ENCODE measurements around the gene FNIP1. TPM values are rescaled to one million over a fixed set of nuclear protein-coding genes. Genes with fewer than 3 reads are reported as not detected.

The FNIP1 gene
- polyA plus RNA-seq, 1 donor (not counting 4 experiments of a cell fraction or from before 2014, with no cell fraction given): 14.6 TPM

GRCh38 chr5:131769336-131769735 is 27.5 kb downstream of the FNIP1 start:
- DNase-seq (ENCODE audit: low read depth, low spot score) (no peak), FAIRE-seq (no peak)
- Histone ChIP-seq H3K9ac (ENCODE audit: control insufficient read depth, extremely low read depth, insufficient read depth, low read length) (no peak overlapping the region), H3K9me1 (ENCODE audit: control insufficient read depth, extremely low read depth, insufficient read depth, low read length) (no peaks in the 10 kb centered on the region), H3K4me1 (ENCODE audit: control insufficient read depth, extremely low read depth, insufficient read depth, low read length) (peaks cover 12% of the 10 kb centered on the region), H3K79me2 (ENCODE audit: control insufficient read depth, insufficient read depth, low read length) (peaks cover 80% of the 10 kb centered on the region), H3K9me3 (ENCODE audit: control insufficient read depth, low read depth, low read length) (no peaks in the 10 kb centered on the region), H3K27ac (ENCODE audit: control insufficient read depth, insufficient read depth, low read length) (no peak overlapping the region), H2AFZ (ENCODE audit: control insufficient read depth, low read length) (no peak overlapping the region), H3K4me3 (ENCODE audit: control insufficient read depth in 2 of 3, extremely low read depth in 1 of 3, insufficient read depth in 2 of 3, low read depth in 1 of 3, low read length in 3 of 3) (no peak overlapping the region), H3K4me2 (ENCODE audit: control insufficient read depth, extremely low read depth, insufficient read depth, low read depth, low read length) (no peak overlapping the region), H3K27me3 (ENCODE audit: control insufficient read depth, extremely low read depth, insufficient read depth, low read length) (no peaks in the 10 kb centered on the region), H3K36me3 (ENCODE audit: control insufficient read depth in 2 of 2, extremely low read depth in 1 of 2, insufficient read depth in 2 of 2, low read length in 2 of 2) (peaks cover 0 to 2% of the 10 kb centered on the region in 2 experiments), H4K20me1 (ENCODE audit: control insufficient read depth, extremely low read depth, insufficient read depth, low read length) (peaks cover 2% of the 10 kb centered on the region)
- dilution Hi-C loops (cut with MboI; ENCODE audit: extremely low pct_ligation_motif_present, low sequenced_read_pairs): no loop called here
- TF ChIP-seq, protein P1, sequence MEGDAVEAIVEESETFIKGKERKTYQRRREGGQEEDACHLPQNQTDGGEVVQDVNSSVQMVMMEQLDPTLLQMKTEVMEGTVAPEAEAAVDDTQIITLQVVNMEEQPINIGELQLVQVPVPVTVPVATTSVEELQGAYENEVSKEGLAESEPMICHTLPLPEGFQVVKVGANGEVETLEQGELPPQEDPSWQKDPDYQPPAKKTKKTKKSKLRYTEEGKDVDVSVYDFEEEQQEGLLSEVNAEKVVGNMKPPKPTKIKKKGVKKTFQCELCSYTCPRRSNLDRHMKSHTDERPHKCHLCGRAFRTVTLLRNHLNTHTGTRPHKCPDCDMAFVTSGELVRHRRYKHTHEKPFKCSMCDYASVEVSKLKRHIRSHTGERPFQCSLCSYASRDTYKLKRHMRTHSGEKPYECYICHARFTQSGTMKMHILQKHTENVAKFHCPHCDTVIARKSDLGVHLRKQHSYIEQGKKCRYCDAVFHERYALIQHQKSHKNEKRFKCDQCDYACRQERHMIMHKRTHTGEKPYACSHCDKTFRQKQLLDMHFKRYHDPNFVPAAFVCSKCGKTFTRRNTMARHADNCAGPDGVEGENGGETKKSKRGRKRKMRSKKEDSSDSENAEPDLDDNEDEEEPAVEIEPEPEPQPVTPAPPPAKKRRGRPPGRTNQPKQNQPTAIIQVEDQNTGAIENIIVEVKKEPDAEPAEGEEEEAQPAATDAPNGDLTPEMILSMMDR (optimal IDR thresholded peaks at IDR 0.05 in 1 of 3, IDR thresholded peaks at IDR 0.05 in 1 of 3, conservative IDR thresholded peaks at IDR 0.05 in 1 of 3; ENCODE audit: extremely low read depth in 1 of 3, insufficient read depth in 2 of 3, low read length in 3 of 3): no peak
- TF ChIP-seq EZH2 (IDR thresholded peaks at IDR 0.05; ENCODE audit: low read length): no peak

- H3K4me2 ChIP-seq (ENCODE audit: control insufficient read depth, extremely low read depth, insufficient read depth, low read depth, low read length): no peak overlapping the region
- TF ChIP-seq, protein P1 (optimal IDR thresholded peaks at IDR 0.05 in 1 of 3, IDR thresholded peaks at IDR 0.05 in 1 of 3, conservative IDR thresholded peaks at IDR 0.05 in 1 of 3; ENCODE audit: extremely low read depth in 1 of 3, insufficient read depth in 2 of 3, low read length in 3 of 3): no peak
- no peak for TF ChIP-seq EZH2 (IDR thresholded peaks at IDR 0.05; ENCODE audit: low read length)
- no peak overlapping the region for H3K27ac ChIP-seq (ENCODE audit: control insufficient read depth, insufficient read depth, low read length)
- H4K20me1 ChIP-seq (ENCODE audit: control insufficient read depth, extremely low read depth, insufficient read depth, low read length): no peaks in the 10 kb centered on the region
- H3K9me1 ChIP-seq (ENCODE audit: control insufficient read depth, extremely low read depth, insufficient read depth, low read length): no peaks in the 10 kb centered on the region
- H2AFZ ChIP-seq (ENCODE audit: control insufficient read depth, low read length): no peak overlapping the region
- no peak for FAIRE-seq
- DNase-seq (ENCODE audit: low read depth, low spot score): no peak
- peaks cover 82% of the 10 kb centered on the region for H3K79me2 ChIP-seq (ENCODE audit: control insufficient read depth, insufficient read depth, low read length)
- no peaks in the 10 kb centered on the region for H3K9me3 ChIP-seq (ENCODE audit: control insufficient read depth, low read depth, low read length)
- H3K9ac ChIP-seq (ENCODE audit: control insufficient read depth, extremely low read depth, insufficient read depth, low read length): no peak overlapping the region
- peaks cover 0 to 2% of the 10 kb centered on the region in 2 experiments for H3K36me3 ChIP-seq (ENCODE audit: control insufficient read depth in 2 of 2, extremely low read depth in 1 of 2, insufficient read depth in 2 of 2, low read length in 2 of 2)
- H3K4me3 ChIP-seq (ENCODE audit: control insufficient read depth in 2 of 3, extremely low read depth in 1 of 3, insufficient read depth in 2 of 3, low read depth in 1 of 3, low read length in 3 of 3): no peak overlapping the region
- dilution Hi-C loops (cut with MboI; ENCODE audit: extremely low pct_ligation_motif_present, low sequenced_read_pairs): no loop called here
- peaks cover 7% of the 10 kb centered on the region for H3K4me1 ChIP-seq (ENCODE audit: control insufficient read depth, extremely low read depth, insufficient read depth, low read length)
- no peaks in the 10 kb centered on the region for H3K27me3 ChIP-seq (ENCODE audit: control insufficient read depth, extremely low read depth, insufficient read depth, low read length)
Measured at GRCh38 chr5:131767891-131768290, 28.9 kb downstream of the FNIP1 start.

Measured in keratinocyte (primary cell).